Measurements from ENCODE around the gene MAD1L1.

Gene MAD1L1

GRCh38 chr7:2151237-2151636 lies 81.5 kb downstream of the MAD1L1 start:
- Histone ChIP-seq H3K4me1 (ENCODE audit: control insufficient read depth, insufficient read depth, low read length) (0 out of 2 replicates have a peak, but pooled peaks cover 5% of the 10 kb centered on the region), H3K27ac (ENCODE audit: extremely low read depth, low read depth, low read length) (no peak overlapping the region), H3K4me3 (ENCODE audit: low read depth, low read length) (no peak overlapping the region), H3K9me3 (ENCODE audit: control insufficient read depth, insufficient read depth, low read depth, low read length) (no peaks in the 10 kb centered on the region), H3K36me3 (ENCODE audit: control insufficient read depth in 2 of 2, insufficient read depth in 1 of 2, low read length in 2 of 2) (peaks cover 0 to 26% of the 10 kb centered on the region in 2 experiments; a peak in 2 of 3 replicates)
- POLR2A ChIA-PET: no interaction called here
- CTCF ChIA-PET: no interaction called here
- TF ChIP-seq ZBTB6 (tag by site-specific recombination; IDR thresholded peaks at IDR 0.05) (no peak), ZNF23 (tag by site-specific recombination; IDR thresholded peaks at IDR 0.05; ENCODE audit: borderline replicate concordance) (no peak), ZNF645 (tag by site-specific recombination; IDR thresholded peaks at IDR 0.05) (no peak), GLIS1 (tag by site-specific recombination; IDR thresholded peaks at IDR 0.05) (peak; percentile 7; the same call in 1 of the 2 replicates), ZSCAN5A (tag by site-specific recombination; IDR thresholded peaks at IDR 0.05) (no peak), ZBTB20 (tag by site-specific recombination; IDR thresholded peaks at IDR 0.05) (no peak), KLF1 (tag by site-specific recombination; IDR thresholded peaks at IDR 0.05) (no peak), ZIC2 (tag by site-specific recombination; IDR thresholded peaks at IDR 0.05) (peak; percentile 97), ZNF248 (tag by site-specific recombination; IDR thresholded peaks at IDR 0.05) (no peak), ZBTB8A (tag by site-specific recombination; IDR thresholded peaks at IDR 0.05) (no peak)

GRCh38 chr7:2150445-2150815 lies 82.3 kb downstream of the MAD1L1 start:
- Histone ChIP-seq H3K4me1 (ENCODE audit: control insufficient read depth, insufficient read depth, low read length) (0 out of 2 replicates have a peak, but pooled peaks cover 5% of the 10 kb centered on the region), H3K27ac (ENCODE audit: extremely low read depth, low read depth, low read length) (no peak overlapping the region), H3K36me3 (ENCODE audit: control insufficient read depth in 2 of 2, insufficient read depth in 1 of 2, low read length in 2 of 2) (peaks cover 0 to 34% of the 10 kb centered on the region in 2 experiments; a peak in 2 of 3 replicates), H3K9me3 (ENCODE audit: control insufficient read depth, insufficient read depth, low read depth, low read length) (no peaks in the 10 kb centered on the region), H3K4me3 (ENCODE audit: low read depth, low read length) (no peak overlapping the region)
- TF ChIP-seq ZNF514 (tag by site-specific recombination; IDR thresholded peaks at IDR 0.05): no peak
- TF ChIP-seq ZNF660 (tag by site-specific recombination; IDR thresholded peaks at IDR 0.05): no peak
- TF ChIP-seq ELK4 (IDR thresholded peaks at IDR 0.05; ENCODE audit: borderline replicate concordance, low read depth, low read length): no peak
- TF ChIP-seq ZNF707 (tag by site-specific recombination; IDR thresholded peaks at IDR 0.05): no peak
- no peak for TF ChIP-seq ZXDB (tag by site-specific recombination; IDR thresholded peaks at IDR 0.05)
- ChIA-PET POLR2A (no interaction called here), CTCF (no interaction called here)

GRCh38 chr7:2149672-2150444 lies 82.9 kb downstream of the MAD1L1 start:
- CTCF ChIA-PET: no interaction called here
- TF ChIP-seq KLF7 (tag by site-specific recombination; IDR thresholded peaks at IDR 0.05; ENCODE audit: borderline replicate concordance) (no peak), ZFP3 (tag by site-specific recombination; IDR thresholded peaks at IDR 0.05; ENCODE audit: low read depth) (no peak), KLF1 (tag by site-specific recombination; IDR thresholded peaks at IDR 0.05) (peak; percentile 40), PBX3 (CRISPR knock-in tag; IDR thresholded peaks at IDR 0.05) (no peak)

More at GRCh38 chr7:2149672-2150444, 82.9 kb downstream of the MAD1L1 start:
- H3K4me3 ChIP-seq (ENCODE audit: low read depth, low read length): no peak overlapping the region
- no peaks in the 10 kb centered on the region for H3K9me3 ChIP-seq (ENCODE audit: control insufficient read depth, insufficient read depth, low read depth, low read length)
- no peak overlapping the region for H3K27ac ChIP-seq (ENCODE audit: extremely low read depth, low read depth, low read length)
- POLR2A ChIA-PET: no interaction called here
- 0 out of 2 replicates have a peak, but pooled peaks cover 5% of the 10 kb centered on the region for H3K4me1 ChIP-seq (ENCODE audit: control insufficient read depth, insufficient read depth, low read length)
- H3K36me3 ChIP-seq (ENCODE audit: control insufficient read depth in 2 of 2, insufficient read depth in 1 of 2, low read length in 2 of 2): peaks cover 0 to 40% of the 10 kb centered on the region in 2 experiments; a peak in 2 of 3 replicates

Measured in HEK293 (cell line).